ENCODE results near the gene RAD23A. TPM values are rescaled to one million over a fixed set of nuclear protein-coding genes. Genes with fewer than 3 reads are reported as not detected.

Gene RAD23A
- total and polyA plus RNA-seq, 9 of the 15 experiments (the other 6 are each of a cell fraction or from before 2014, with no cell fraction given): 9.5 to 181 (median 101) TPM

DNA sequence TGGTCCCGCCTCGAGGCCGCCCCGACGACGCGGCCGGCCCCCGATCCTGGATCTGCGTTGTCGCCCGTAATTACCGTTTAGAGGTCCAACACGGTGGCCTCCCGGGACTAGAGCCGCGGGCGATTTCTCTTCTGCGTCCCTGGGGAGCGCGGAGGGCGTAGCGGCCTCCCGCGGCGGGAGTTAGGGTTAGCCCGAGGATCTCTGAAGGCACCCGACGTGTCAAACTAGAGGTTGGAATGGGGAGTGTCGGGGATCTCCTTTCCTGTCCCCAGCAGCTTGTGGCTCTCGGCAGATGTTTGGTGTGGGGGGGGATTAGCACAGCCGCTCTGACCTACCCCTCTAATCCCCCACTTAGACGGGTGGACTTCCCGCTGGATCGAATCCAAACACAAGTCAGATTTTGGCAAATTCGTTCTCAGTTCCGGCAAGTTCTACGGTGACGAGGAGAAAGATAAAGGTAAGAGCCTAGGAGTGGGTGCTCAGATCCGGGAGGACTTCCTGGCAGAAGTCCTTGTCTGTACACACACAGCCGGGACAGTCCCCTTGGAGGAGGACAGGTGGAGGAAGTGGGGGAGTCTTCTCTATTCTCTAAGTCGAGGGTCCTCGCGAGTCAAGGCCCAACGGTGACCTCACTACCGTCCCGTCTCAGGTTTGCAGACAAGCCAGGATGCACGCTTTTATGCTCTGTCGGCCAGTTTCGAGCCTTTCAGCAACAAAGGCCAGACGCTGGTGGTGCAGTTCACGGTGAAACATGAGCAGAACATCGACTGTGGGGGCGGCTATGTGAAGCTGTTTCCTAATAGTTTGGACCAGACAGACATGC lies 6.7 kb upstream of the RAD23A start (continued):
- TF ChIP-seq SETDB1 (IDR thresholded peaks at IDR 0.05; ENCODE audit: low read length) (no peak), TGIF2 (CRISPR knock-in tag; IDR thresholded peaks at IDR 0.05) (peak; percentile 96), RFX5 (IDR thresholded peaks at IDR 0.05; ENCODE audit: low read depth, low read length) (no peak), SIRT6 (IDR thresholded peaks at IDR 0.05; ENCODE audit: low read depth, low read length) (peak; percentile 60), SRF (CRISPR knock-in tag; IDR thresholded peaks at IDR 0.05) (0 out of 4 replicates have a peak, but pooled peaks of 1 of the 2 experiments have one; percentile 10), NFIX (CRISPR knock-in tag; IDR thresholded peaks at IDR 0.05; ENCODE audit: low read depth) (no peak), ILF3 (IDR thresholded peaks at IDR 0.05; ENCODE audit: borderline replicate concordance) (no peak), PHF21A (IDR thresholded peaks at IDR 0.05; ENCODE audit: borderline replicate concordance, low read depth) (0 out of 2 replicates have a peak, but pooled peaks have one; percentile 6), SNRNP70 (optimal IDR thresholded peaks at IDR 0.05; ENCODE audit: low read depth, low read length) (peak; percentile 72), CHD2 (IDR thresholded peaks at IDR 0.05; ENCODE audit: low read depth, low read length) (no peak), ZNF445 (CRISPR knock-in tag; IDR thresholded peaks at IDR 0.05; ENCODE audit: low read depth) (no peak), ELF4 (CRISPR knock-in tag; IDR thresholded peaks at IDR 0.05) (0 out of 2 replicates have a peak, but pooled peaks have one; percentile 5), ZNF707 (CRISPR knock-in tag; conservative IDR thresholded peaks at IDR 0.05) (no peak), ZFP1 (CRISPR knock-in tag; IDR thresholded peaks at IDR 0.05) (no peak), U2AF1 (optimal IDR thresholded peaks at IDR 0.05; ENCODE audit: low read depth, low read length) (no peak), ATF7 (IDR thresholded peaks at IDR 0.05) (no peak)
- TF ChIP-seq, protein P1, sequence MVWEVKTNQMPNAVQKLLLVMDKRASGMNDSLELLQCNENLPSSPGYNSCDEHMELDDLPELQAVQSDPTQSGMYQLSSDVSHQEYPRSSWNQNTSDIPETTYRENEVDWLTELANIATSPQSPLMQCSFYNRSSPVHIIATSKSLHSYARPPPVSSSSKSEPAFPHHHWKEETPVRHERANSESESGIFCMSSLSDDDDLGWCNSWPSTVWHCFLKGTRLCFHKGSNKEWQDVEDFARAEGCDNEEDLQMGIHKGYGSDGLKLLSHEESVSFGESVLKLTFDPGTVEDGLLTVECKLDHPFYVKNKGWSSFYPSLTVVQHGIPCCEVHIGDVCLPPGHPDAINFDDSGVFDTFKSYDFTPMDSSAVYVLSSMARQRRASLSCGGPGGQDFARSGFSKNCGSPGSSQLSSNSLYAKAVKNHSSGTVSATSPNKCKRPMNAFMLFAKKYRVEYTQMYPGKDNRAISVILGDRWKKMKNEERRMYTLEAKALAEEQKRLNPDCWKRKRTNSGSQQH (CRISPR knock-in tag; IDR thresholded peaks at IDR 0.05): no peak
- TF ChIP-seq, protein P2, sequence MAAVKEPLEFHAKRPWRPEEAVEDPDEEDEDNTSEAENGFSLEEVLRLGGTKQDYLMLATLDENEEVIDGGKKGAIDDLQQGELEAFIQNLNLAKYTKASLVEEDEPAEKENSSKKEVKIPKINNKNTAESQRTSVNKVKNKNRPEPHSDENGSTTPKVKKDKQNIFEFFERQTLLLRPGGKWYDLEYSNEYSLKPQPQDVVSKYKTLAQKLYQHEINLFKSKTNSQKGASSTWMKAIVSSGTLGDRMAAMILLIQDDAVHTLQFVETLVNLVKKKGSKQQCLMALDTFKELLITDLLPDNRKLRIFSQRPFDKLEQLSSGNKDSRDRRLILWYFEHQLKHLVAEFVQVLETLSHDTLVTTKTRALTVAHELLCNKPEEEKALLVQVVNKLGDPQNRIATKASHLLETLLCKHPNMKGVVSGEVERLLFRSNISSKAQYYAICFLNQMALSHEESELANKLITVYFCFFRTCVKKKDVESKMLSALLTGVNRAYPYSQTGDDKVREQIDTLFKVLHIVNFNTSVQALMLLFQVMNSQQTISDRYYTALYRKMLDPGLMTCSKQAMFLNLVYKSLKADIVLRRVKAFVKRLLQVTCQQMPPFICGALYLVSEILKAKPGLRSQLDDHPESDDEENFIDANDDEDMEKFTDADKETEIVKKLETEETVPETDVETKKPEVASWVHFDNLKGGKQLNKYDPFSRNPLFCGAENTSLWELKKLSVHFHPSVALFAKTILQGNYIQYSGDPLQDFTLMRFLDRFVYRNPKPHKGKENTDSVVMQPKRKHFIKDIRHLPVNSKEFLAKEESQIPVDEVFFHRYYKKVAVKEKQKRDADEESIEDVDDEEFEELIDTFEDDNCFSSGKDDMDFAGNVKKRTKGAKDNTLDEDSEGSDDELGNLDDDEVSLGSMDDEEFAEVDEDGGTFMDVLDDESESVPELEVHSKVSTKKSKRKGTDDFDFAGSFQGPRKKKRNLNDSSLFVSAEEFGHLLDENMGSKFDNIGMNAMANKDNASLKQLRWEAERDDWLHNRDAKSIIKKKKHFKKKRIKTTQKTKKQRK (IDR thresholded peaks at IDR 0.05; ENCODE audit: borderline replicate concordance, low read depth, low read length): no peak
- TF ChIP-seq, protein P3, sequence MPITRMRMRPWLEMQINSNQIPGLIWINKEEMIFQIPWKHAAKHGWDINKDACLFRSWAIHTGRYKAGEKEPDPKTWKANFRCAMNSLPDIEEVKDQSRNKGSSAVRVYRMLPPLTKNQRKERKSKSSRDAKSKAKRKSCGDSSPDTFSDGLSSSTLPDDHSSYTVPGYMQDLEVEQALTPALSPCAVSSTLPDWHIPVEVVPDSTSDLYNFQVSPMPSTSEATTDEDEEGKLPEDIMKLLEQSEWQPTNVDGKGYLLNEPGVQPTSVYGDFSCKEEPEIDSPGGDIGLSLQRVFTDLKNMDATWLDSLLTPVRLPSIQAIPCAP (CRISPR knock-in tag; IDR thresholded peaks at IDR 0.05; ENCODE audit: borderline replicate concordance): 0 out of 2 replicates have a peak, but pooled peaks have one; percentile 58
- TF ChIP-seq, protein P4, sequence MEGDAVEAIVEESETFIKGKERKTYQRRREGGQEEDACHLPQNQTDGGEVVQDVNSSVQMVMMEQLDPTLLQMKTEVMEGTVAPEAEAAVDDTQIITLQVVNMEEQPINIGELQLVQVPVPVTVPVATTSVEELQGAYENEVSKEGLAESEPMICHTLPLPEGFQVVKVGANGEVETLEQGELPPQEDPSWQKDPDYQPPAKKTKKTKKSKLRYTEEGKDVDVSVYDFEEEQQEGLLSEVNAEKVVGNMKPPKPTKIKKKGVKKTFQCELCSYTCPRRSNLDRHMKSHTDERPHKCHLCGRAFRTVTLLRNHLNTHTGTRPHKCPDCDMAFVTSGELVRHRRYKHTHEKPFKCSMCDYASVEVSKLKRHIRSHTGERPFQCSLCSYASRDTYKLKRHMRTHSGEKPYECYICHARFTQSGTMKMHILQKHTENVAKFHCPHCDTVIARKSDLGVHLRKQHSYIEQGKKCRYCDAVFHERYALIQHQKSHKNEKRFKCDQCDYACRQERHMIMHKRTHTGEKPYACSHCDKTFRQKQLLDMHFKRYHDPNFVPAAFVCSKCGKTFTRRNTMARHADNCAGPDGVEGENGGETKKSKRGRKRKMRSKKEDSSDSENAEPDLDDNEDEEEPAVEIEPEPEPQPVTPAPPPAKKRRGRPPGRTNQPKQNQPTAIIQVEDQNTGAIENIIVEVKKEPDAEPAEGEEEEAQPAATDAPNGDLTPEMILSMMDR (IDR thresholded peaks at IDR 0.05 in 2 of 3, conservative IDR thresholded peaks at IDR 0.05 in 1 of 3; ENCODE audit: insufficient read depth in 2 of 3, low read depth in 1 of 3, low read length in 3 of 3): peak in 2 of 3 experiments; percentile 42 to 65; a peak in 5 of 6 replicates

Data from K562 (cell line).